ENCODE results near the gene FSTL4. TPM values are rescaled to one million over a fixed set of nuclear protein-coding genes. Genes with fewer than 3 reads are reported as not detected.

Gene FSTL4
- total RNA-seq, 1 experiment from 2014 or later = not detected

GRCh38 chr5:133474851-133475590, 137.3 kb downstream of the FSTL4 start:
- CTCF ChIA-PET = no interaction called here
- H3K4me3 ChIP-seq = no peak overlapping the region
- TF ChIP-seq EZH2 (IDR thresholded peaks at IDR 0.05; ENCODE audit: low read depth) (no peak), CTCF (conservative IDR thresholded peaks at IDR 0.05) (no peak)

GRCh38 chr5:133473291-133473690, 139.1 kb downstream of the FSTL4 start:
- POLR2A ChIA-PET (ENCODE audit: unreplicated experiment) = no interaction called here
- H4K20me1 ChIP-seq (ENCODE audit: insufficient read depth) = no peaks in the 10 kb centered on the region
- intact Hi-C loops (cut with micrococcal nuclease; ENCODE audit: unreplicated experiment) = loop anchor here (2.0 kb wide), 1 partner anchor 74 kb away; no protein-coding TSS in a partner anchor
- H3K4me2 ChIP-seq = no peak overlapping the region
- no peaks in the 10 kb centered on the region for H3K79me2 ChIP-seq (ENCODE audit: low read depth)
- no peak for DNase-seq
- H3K27ac ChIP-seq = no peak overlapping the region
- H3K27me3 ChIP-seq (ENCODE audit: insufficient read depth, low read depth) = no peaks in the 10 kb centered on the region
- H3K4me3 ChIP-seq = no peak overlapping the region
- no peaks in the 10 kb centered on the region for H3F3A ChIP-seq (ENCODE audit: insufficient read depth, low read depth)
- no peaks in the 10 kb centered on the region for H3K36me3 ChIP-seq (ENCODE audit: low read depth)
- no peaks in the 10 kb centered on the region for H3K9me2 ChIP-seq (ENCODE audit: insufficient read depth)
- BruUV-seq (replicated peaks) = no TSS peak
- CTCF ChIA-PET = no interaction called here
- TF ChIP-seq EZH2 (IDR thresholded peaks at IDR 0.05; ENCODE audit: low read depth) (no peak), CTCF (conservative IDR thresholded peaks at IDR 0.05) (no peak)
- no peak overlapping the region for H2AFZ ChIP-seq
- 0 out of 2 replicates have a peak, but pooled peaks cover 5% of the 10 kb centered on the region for H3K4me1 ChIP-seq (replicated peaks; ENCODE audit: insufficient read depth)
- no peaks in the 10 kb centered on the region for H3K9me3 ChIP-seq (ENCODE audit: insufficient read depth, low read depth)

More at GRCh38 chr5:133474851-133475590, 137.3 kb downstream of the FSTL4 start:
- Histone ChIP-seq H2AFZ (no peak overlapping the region), H3K27ac (no peak overlapping the region), H3F3A (ENCODE audit: insufficient read depth, low read depth) (peaks cover 4% of the 10 kb centered on the region; the same call in 1 of the 2 replicates), H3K27me3 (ENCODE audit: insufficient read depth, low read depth) (no peaks in the 10 kb centered on the region), H3K79me2 (ENCODE audit: low read depth) (no peaks in the 10 kb centered on the region), H3K4me2 (no peak overlapping the region), H3K4me1 (replicated peaks; ENCODE audit: insufficient read depth) (peaks cover 11% of the 10 kb centered on the region), H3K9me2 (ENCODE audit: insufficient read depth) (no peaks in the 10 kb centered on the region), H4K20me1 (ENCODE audit: insufficient read depth) (no peaks in the 10 kb centered on the region), H3K9me3 (ENCODE audit: insufficient read depth, low read depth) (no peaks in the 10 kb centered on the region), H3K36me3 (ENCODE audit: low read depth) (no peaks in the 10 kb centered on the region)
- BruUV-seq (replicated peaks) = no TSS peak
- no peak for DNase-seq
- intact Hi-C loops (cut with micrococcal nuclease; ENCODE audit: unreplicated experiment) = no loop called here
- POLR2A ChIA-PET (ENCODE audit: unreplicated experiment) = no interaction called here

- Histone ChIP-seq H3K9me2 (ENCODE audit: insufficient read depth) (no peaks in the 10 kb centered on the region), H3K27ac (no peak overlapping the region), H3F3A (ENCODE audit: insufficient read depth, low read depth) (no peaks in the 10 kb centered on the region), H3K27me3 (ENCODE audit: insufficient read depth, low read depth) (no peaks in the 10 kb centered on the region), H3K4me3 (no peak overlapping the region), H3K9me3 (ENCODE audit: insufficient read depth, low read depth) (no peaks in the 10 kb centered on the region), H2AFZ (no peak overlapping the region), H3K36me3 (ENCODE audit: low read depth) (no peaks in the 10 kb centered on the region), H3K4me1 (replicated peaks; ENCODE audit: insufficient read depth) (0 out of 2 replicates have a peak, but pooled peaks cover 9% of the 10 kb centered on the region), H3K4me2 (no peak overlapping the region), H4K20me1 (ENCODE audit: insufficient read depth) (no peaks in the 10 kb centered on the region), H3K79me2 (ENCODE audit: low read depth) (no peaks in the 10 kb centered on the region)
- POLR2A ChIA-PET (ENCODE audit: unreplicated experiment) = no interaction called here
- DNase-seq = no peak
- BruUV-seq (replicated peaks) = no TSS peak
- intact Hi-C loops (cut with micrococcal nuclease; ENCODE audit: unreplicated experiment) = loop anchor here (2.0 kb wide), 1 partner anchor 74 kb away; no protein-coding TSS in a partner anchor
- CTCF ChIA-PET = no interaction called here
- TF ChIP-seq CTCF (conservative IDR thresholded peaks at IDR 0.05) = no peak
- TF ChIP-seq EZH2 (IDR thresholded peaks at IDR 0.05; ENCODE audit: low read depth) = no peak
These were observed 139.5 kb downstream of the FSTL4 start for GRCh38 chr5:133472829-133473228.
